Sigmoid colon (tissue), 7 donors: Measurements from ENCODE around the gene IRGQ. TPM values are rescaled to one million over a fixed set of nuclear protein-coding genes. Genes with fewer than 3 reads are reported as not detected.
"Not testable (repeated sequence)": the region's sequence is repeated elsewhere in the genome, so short reads cannot be mapped to it uniquely, and the experiment has no call there.

Source experiments
- DNase-seq: peaks from one replicate; pipeline ENCODE4 v3.0.0-alpha.2; 2019
- H3K27ac ChIP-seq, 4 donors: fragments of 200-600 bp; sonication (generic); one replicate each; pipeline ENCODE4 v1.5.1; 2016 to 2019; ENCODE audit warnings: mild to moderate bottlenecking in 1 of 4
- H3K27me3 ChIP-seq, 3 donors: fragments of 200-600 bp; sonication (generic); one replicate each; pipeline ENCODE4 v1.5.1; 2019; ENCODE audit warnings: mild to moderate bottlenecking in 1 of 3
- H3K36me3 ChIP-seq, 4 donors: fragments of 200-600 bp; sonication (generic); one replicate each; pipeline ENCODE4 v1.5.1; 2016 to 2019
- H3K4me1 ChIP-seq, 4 donors: fragments of 200-600 bp; sonication (generic); one replicate each; pipeline ENCODE4 v1.5.1; 2017 to 2019
- H3K4me3 ChIP-seq, 4 donors: fragments of 200-600 bp; sonication (generic); one replicate each; pipeline ENCODE4 v1.5.1; 2017 to 2019; ENCODE audit warnings: mild to moderate bottlenecking in 2 of 4, moderate library complexity in 1 of 4
- H3K9me3 ChIP-seq, 4 donors: fragments of 200-600 bp in 3 of 4; sonication (generic) in 3 of 4; one replicate each; pipeline versions ENCODE4 v1.5.1 to v1.6.1; 2013 to 2019
- EP300 ChIP-seq, 4 donors: sonication (generic); formaldehyde crosslinking; IDR thresholded peaks; one replicate each; pipeline ENCODE4 v1.6.1; 2017; ENCODE audit warnings: antibody characterized with exemption in 4 of 4
- POLR2A ChIP-seq, 2 donors: fragments of 450-650 bp; IDR thresholded peaks; one replicate each; pipeline ENCODE4 v1.6.1; 2016; ENCODE audit warnings: antibody characterized with exemption in 2 of 2, mild to moderate bottlenecking in 2 of 2, moderate library complexity in 2 of 2
- POLR2AphosphoS5 ChIP-seq, 4 donors: sonication (generic); formaldehyde crosslinking; IDR thresholded peaks; one replicate each; pipeline ENCODE4 v1.6.1; 2017; ENCODE audit warnings: antibody characterized with exemption in 4 of 4
- WGBS, 2 donors: extraction: QIAGEN DNeasy Blood & Tissue Kit; methylation state at CpG; one replicate each; pipeline ENCODE4 v1.1.7; 2013; 5-methylcytosine and 5-hydroxymethylcytosine counted together
- intact Hi-C: fragments of 100-400 bp; cut with DNase I; formaldehyde crosslinking; loops from one replicate; pipeline ENCODE4 v1.15.1; 2023
- polyA plus RNA-seq, 3 donors: library from polyadenylated mRNA; stranded (reverse); fragments of 200-250 nt; gene quantifications; one replicate each; pipeline ENCODE4 v1.2.3, GENCODE V29; 2013
- total RNA-seq, 4 donors: library from RNA; depleted of rRNA; stranded (reverse); fragments of >200 nt; gene quantifications; one replicate each; pipeline ENCODE4 v1.1.0, GENCODE V29; 2016
- TF ChIP-seq, protein P1 (sequence below), 4 experiments: fragments of 450-650 bp in 3 of 4; fragments of 200-600 bp in 1 of 4; IDR thresholded peaks; one replicate each; pipeline ENCODE4 v1.5.1; 2016 to 2019; ENCODE audit warnings: antibody characterized with exemption in 4 of 4, mild to moderate bottlenecking in 3 of 4, moderate library complexity in 2 of 4
- donor health status: healthy with polysubstance abuse.
- donor health status: Bipolar disorder and iron deficiency.
- donor health status: healthy.

Gene IRGQ
- total and polyA plus RNA-seq, 7 donors, result 3.9 to 24.4 (median 13.5) TPM

DNA sequence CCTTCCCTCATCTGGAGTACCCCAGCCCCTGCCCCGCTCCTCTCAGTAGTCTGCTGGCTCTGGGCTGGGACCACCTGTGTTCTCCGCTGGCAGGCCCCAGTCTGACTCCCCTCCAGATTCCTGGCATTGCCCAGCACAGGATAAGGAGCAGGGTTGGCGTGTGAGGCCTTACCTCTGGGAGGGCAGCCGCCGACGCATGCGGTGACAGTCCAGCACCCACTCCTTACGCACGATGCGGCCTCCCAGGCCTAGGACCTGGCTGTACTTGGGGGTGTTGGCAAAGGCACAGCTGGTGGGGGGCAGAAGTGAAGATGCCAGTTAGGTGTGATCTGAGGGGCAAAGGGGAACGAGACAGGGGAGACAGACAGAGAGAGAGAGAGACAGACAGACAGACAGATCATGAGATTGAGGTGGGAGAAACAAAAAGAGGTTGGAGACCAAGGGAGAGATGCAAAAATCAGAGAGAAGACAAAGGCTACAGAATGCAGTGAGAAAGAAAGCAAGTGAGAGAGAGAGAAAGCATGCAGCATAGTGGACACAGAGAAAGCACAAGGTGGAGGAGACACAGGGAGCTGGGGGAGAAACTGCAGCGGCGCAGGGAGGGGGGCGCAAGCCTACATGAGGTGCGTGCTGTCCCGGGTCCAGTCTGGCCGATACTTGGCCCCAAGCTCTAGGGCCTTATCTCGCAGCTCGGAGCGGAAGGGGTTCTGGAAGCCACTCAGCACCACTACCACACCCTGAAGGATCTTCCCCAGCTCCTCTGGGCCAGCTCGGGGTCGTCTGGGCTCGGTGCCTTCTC lies 44.3 kb downstream of the IRGQ start:
- peaks cover 19 to 79% (median 41%) of the 10 kb centered on the region in 4 donors for H3K36me3 ChIP-seq
- intact Hi-C loops, result no loop called here

DNA sequence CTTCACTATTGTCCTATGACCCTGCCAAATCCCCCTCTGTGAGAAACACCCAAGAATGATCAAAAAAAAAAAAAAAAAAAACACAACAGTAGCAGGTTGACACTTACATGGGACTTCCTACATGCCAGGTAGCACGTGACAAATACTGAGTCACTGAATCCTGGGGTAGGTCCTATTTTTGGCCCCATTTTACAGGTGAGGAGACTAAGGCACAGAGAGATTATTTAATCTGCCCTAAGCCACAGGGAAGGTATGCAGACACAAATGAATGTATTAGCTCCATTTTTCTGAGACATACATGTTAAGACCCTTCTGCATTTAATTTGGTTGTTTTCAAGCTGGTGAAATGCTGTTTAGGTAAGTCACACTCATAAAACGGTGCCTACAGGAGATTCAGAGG lies 47.2 kb downstream of the IRGQ start:
- 89 to 93% methylated on average over 2 of the region's 2 CpGs for WGBS, 2 donors
- Histone ChIP-seq H3K27me3 (no peaks in the 10 kb centered on the region), H3K4me1 (no peaks in the 10 kb centered on the region), H3K4me3 (no peak overlapping the region), H3K27ac (no peak overlapping the region), H3K36me3 (peaks cover 19 to 75% (median 45%) of the 10 kb centered on the region in 4 donors), H3K9me3 (no peaks in the 10 kb centered on the region)
- TF ChIP-seq POLR2AphosphoS5 (IDR thresholded peaks at IDR 0.05) (no peak), POLR2A (IDR thresholded peaks at IDR 0.05) (no peak), EP300 (IDR thresholded peaks at IDR 0.05) (no peak)
- TF ChIP-seq, protein P1, sequence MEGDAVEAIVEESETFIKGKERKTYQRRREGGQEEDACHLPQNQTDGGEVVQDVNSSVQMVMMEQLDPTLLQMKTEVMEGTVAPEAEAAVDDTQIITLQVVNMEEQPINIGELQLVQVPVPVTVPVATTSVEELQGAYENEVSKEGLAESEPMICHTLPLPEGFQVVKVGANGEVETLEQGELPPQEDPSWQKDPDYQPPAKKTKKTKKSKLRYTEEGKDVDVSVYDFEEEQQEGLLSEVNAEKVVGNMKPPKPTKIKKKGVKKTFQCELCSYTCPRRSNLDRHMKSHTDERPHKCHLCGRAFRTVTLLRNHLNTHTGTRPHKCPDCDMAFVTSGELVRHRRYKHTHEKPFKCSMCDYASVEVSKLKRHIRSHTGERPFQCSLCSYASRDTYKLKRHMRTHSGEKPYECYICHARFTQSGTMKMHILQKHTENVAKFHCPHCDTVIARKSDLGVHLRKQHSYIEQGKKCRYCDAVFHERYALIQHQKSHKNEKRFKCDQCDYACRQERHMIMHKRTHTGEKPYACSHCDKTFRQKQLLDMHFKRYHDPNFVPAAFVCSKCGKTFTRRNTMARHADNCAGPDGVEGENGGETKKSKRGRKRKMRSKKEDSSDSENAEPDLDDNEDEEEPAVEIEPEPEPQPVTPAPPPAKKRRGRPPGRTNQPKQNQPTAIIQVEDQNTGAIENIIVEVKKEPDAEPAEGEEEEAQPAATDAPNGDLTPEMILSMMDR (IDR thresholded peaks at IDR 0.05), result no peak
- DNase-seq, result no peak
- intact Hi-C loops, result no loop called here

More for the DNA sequence above, 44.3 kb downstream of the IRGQ start:
- no peak overlapping the region for H3K27ac ChIP-seq
- peak; percentile 58 for DNase-seq
- no peak overlapping the region for H3K4me3 ChIP-seq
- TF ChIP-seq, protein P1 (IDR thresholded peaks at IDR 0.05), result no peak
- no peak for TF ChIP-seq EP300 (IDR thresholded peaks at IDR 0.05)
- no peak for TF ChIP-seq POLR2A (IDR thresholded peaks at IDR 0.05)
- no peak for TF ChIP-seq POLR2AphosphoS5 (IDR thresholded peaks at IDR 0.05)
- no peaks in the 10 kb centered on the region for H3K9me3 ChIP-seq
- no peaks in the 10 kb centered on the region for H3K4me1 ChIP-seq
- 93 to 94% methylated on average over 23 of the region's 23 CpGs for whole genome bisulfite sequencing, 2 donors
- no peaks in the 10 kb centered on the region for H3K27me3 ChIP-seq

DNA sequence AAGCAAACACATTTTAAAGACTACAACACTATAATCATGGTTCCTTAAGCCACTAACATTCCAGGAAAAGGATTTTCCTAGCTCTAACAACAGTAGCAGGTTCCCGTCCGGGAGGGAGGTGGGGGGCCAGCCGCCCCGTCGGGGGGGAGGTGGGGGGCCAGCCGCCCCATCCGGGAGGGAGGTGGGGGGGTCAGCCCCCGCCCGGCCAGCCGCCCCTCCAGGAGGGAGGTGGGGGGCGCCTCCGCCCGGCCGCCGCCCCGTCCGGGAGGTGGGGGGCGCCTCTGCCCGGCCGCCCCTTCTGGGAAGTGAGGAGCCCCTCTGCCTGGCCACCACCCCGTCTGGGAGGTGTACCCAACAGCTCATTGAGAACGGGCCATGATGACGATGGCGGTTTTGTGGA lies 48.0 kb downstream of the IRGQ start:
- H3K4me1 ChIP-seq, H3K27ac ChIP-seq, H3K9me3 ChIP-seq, H3K4me3 ChIP-seq, DNase-seq, H3K27me3 ChIP-seq, intact Hi-C loops: not testable (repeated sequence)
- peaks cover 19 to 75% (median 47%) of the 10 kb centered on the region in 4 donors for H3K36me3 ChIP-seq
- 90 to 94% methylated on average over 20 of the region's 24 CpGs for WGBS, 2 donors

DNA sequence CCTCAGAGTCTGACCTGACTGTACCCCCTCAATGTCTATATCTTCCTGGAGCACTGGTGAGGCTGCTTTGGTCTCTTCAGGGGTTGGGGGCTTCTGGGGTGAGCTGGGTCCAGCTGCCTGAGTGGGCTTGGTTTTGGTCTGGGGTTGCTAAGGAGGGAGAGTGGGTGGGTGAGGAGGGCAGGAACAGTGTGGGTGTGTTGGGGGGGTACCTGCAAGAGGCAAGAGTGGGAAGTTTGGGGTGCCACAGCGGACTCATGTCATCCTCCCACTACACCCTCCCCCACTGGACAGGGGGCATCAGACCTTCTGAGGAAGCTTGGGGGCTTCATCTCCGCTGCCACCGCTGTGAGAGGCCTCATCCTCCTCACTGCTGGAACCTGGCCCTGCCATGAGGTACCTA lies 49.4 kb downstream of the IRGQ start:
- TF ChIP-seq POLR2AphosphoS5 (IDR thresholded peaks at IDR 0.05) (no peak), EP300 (IDR thresholded peaks at IDR 0.05) (no peak), POLR2A (IDR thresholded peaks at IDR 0.05) (no peak)
- TF ChIP-seq, protein P1 (IDR thresholded peaks at IDR 0.05), result no peak
- H3K4me1 ChIP-seq, result no peaks in the 10 kb centered on the region
- no peaks in the 10 kb centered on the region for H3K27me3 ChIP-seq
- no peak overlapping the region for H3K27ac ChIP-seq
- DNase-seq, result no peak
- H3K4me3 ChIP-seq, result no peak overlapping the region
- 98 to 100% methylated on average over 3 of the region's 3 CpGs for WGBS, 2 donors
- intact Hi-C loops, result no loop called here
- H3K9me3 ChIP-seq, result no peaks in the 10 kb centered on the region
- peaks cover 13 to 76% (median 38%) of the 10 kb centered on the region in 4 donors for H3K36me3 ChIP-seq

DNA sequence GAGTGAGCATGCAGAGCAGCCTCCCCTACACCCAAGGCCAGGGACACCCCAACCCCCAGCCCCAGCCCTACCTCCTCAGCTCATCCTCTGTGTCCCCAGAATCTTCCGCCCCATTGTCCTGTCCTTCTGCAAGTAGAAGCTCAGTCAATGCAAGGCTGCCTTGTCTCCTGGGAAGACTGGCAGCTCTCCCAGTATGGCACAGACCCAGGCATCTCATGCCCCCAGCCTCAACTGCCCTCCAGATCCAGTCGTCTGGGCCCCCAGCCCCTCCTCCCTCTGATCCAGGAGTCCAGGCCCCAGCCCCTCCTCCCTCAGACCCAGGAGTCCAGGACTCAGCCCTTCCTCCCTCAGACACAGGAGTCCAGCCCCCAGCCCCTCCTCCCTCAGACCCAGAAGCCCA lies 50.0 kb downstream of the IRGQ start:
- Histone ChIP-seq H3K4me1 (no peaks in the 10 kb centered on the region), H3K27me3 (no peaks in the 10 kb centered on the region), H3K36me3 (peaks cover 7 to 76% (median 34%) of the 10 kb centered on the region in 4 donors), H3K9me3 (no peaks in the 10 kb centered on the region), H3K4me3 (no peak overlapping the region), H3K27ac (no peak overlapping the region)
- WGBS, 2 donors, result 88 to 90% methylated on average over 2 of the region's 2 CpGs
- TF ChIP-seq, protein P1 (IDR thresholded peaks at IDR 0.05), result no peak
- TF ChIP-seq EP300 (IDR thresholded peaks at IDR 0.05) (no peak), POLR2A (IDR thresholded peaks at IDR 0.05) (no peak), POLR2AphosphoS5 (IDR thresholded peaks at IDR 0.05) (no peak)
- no peak for DNase-seq
- intact Hi-C loops, result no loop called here
